Osteocyte (in vitro differentiated cells): Measurements from ENCODE around the gene ZNF181. TPM values are rescaled to one million over a fixed set of nuclear protein-coding genes. Genes with fewer than 3 reads are reported as not detected.

Source experiments
- DNase-seq: peaks from one replicate; pipeline ENCODE4 v3.0.0; 2021; ENCODE audit warnings: mixed read lengths; ENCODE audit not compliant: unreplicated experiment; ENCODE audit errors: extremely low spot score
- H3K27ac Mint-ChIP-seq: one replicate; pipeline ENCODE4 v1.8.0; 2021; ENCODE audit warnings: mild to moderate bottlenecking, mixed read lengths; ENCODE audit not compliant: unreplicated experiment
- H3K27me3 Mint-ChIP-seq: one replicate; pipeline ENCODE4 v1.8.0; 2021; ENCODE audit warnings: mixed read lengths; ENCODE audit not compliant: unreplicated experiment
- H3K36me3 Mint-ChIP-seq: one replicate; pipeline ENCODE4 v1.8.0; 2021; ENCODE audit warnings: mixed read lengths; ENCODE audit not compliant: unreplicated experiment
- H3K4me1 Mint-ChIP-seq: one replicate; pipeline ENCODE4 v1.8.0; 2021; ENCODE audit warnings: mixed read lengths; ENCODE audit not compliant: unreplicated experiment
- H3K4me3 Mint-ChIP-seq: one replicate; pipeline ENCODE4 v1.8.0; 2021; ENCODE audit warnings: mild to moderate bottlenecking, moderate library complexity, mixed read lengths; ENCODE audit not compliant: unreplicated experiment
- H3K9me3 Mint-ChIP-seq: one replicate; pipeline ENCODE4 v1.8.0; 2021; ENCODE audit warnings: mixed read lengths; ENCODE audit not compliant: unreplicated experiment
- total RNA-seq: library from RNA; stranded (reverse); gene quantifications from 2 replicates; pipeline ENCODE4 v1.2.1, GENCODE V29; 2021
- TF ChIP-seq, protein P1 (sequence below): fragments of 200-600 bp; sonication (generic); IDR thresholded peaks from 2 replicates; pipeline ENCODE4 v1.5.0; 2021; ENCODE audit warnings: antibody characterized with exemption, mild to moderate bottlenecking, moderate library complexity

ZNF181 gene
- total RNA-seq, 1 donor from 2014 or later = 12.1 TPM

DNA sequence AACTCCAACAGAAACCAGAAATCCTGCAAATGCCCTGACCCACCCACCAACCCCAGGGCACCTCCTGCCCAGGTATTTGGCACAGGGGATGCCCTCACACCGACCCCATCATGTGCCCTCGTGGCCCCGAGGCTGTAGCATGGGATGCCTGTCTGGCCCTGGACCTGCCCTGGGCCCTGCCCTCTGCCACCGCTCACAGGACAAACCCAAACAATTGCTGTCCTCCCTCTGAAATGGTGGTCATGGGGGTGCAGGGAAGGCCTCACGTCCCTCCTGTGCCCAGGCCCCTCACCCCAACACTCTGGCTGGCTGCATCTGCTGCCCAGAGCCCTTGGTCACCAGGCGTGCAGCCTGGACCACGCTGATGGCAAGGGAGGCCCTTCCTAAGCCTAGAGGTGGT, 2.1 kb upstream of the ZNF181 start:
- TF ChIP-seq, protein P1, sequence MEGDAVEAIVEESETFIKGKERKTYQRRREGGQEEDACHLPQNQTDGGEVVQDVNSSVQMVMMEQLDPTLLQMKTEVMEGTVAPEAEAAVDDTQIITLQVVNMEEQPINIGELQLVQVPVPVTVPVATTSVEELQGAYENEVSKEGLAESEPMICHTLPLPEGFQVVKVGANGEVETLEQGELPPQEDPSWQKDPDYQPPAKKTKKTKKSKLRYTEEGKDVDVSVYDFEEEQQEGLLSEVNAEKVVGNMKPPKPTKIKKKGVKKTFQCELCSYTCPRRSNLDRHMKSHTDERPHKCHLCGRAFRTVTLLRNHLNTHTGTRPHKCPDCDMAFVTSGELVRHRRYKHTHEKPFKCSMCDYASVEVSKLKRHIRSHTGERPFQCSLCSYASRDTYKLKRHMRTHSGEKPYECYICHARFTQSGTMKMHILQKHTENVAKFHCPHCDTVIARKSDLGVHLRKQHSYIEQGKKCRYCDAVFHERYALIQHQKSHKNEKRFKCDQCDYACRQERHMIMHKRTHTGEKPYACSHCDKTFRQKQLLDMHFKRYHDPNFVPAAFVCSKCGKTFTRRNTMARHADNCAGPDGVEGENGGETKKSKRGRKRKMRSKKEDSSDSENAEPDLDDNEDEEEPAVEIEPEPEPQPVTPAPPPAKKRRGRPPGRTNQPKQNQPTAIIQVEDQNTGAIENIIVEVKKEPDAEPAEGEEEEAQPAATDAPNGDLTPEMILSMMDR = no peak
- peaks cover 20% of the 10 kb centered on the region for H3K4me1 Mint-ChIP-seq
- no peak for DNase-seq
- H3K36me3 Mint-ChIP-seq = peaks cover 20% of the 10 kb centered on the region
- no peak overlapping the region for H3K4me3 Mint-ChIP-seq
- no peak overlapping the region for H3K27ac Mint-ChIP-seq
- H3K9me3 Mint-ChIP-seq = peaks cover 18% of the 10 kb centered on the region
- no peaks in the 10 kb centered on the region for H3K27me3 Mint-ChIP-seq

DNA sequence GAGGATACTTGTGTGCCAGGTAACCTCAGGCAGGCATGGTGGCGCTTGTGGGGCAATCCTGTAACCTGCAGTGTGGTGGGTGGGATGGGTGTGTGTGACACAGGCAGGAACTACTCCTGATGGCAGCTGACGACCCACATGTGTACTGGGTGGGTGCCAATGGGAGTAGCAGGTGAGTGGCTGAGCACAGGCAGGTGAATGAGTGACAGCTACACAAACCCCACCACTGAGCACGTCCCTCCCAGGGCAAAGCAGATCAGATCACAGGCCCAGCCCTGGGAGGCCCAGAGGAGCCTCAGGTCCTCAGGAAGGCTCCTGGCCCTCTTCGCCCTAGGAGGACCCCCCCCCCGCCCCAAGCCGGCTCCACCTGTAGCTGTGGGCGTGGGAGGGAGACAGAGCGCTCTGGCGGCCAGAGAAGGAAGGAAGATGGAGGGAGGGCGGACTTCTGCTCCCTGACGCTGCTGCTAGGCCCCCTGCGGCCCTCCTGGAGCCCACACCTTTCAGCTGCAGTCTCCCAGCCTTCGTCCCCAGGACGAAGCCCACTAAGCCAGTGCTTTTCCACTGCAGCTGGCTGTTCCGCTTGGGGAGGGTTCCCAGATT, 1.3 kb upstream of the ZNF181 start:
- H3K9me3 Mint-ChIP-seq = peaks cover 20% of the 10 kb centered on the region
- H3K4me1 Mint-ChIP-seq = peaks cover 20% of the 10 kb centered on the region
- TF ChIP-seq, protein P1 = no peak
- H3K36me3 Mint-ChIP-seq = peaks cover 27% of the 10 kb centered on the region
- H3K27me3 Mint-ChIP-seq = no peaks in the 10 kb centered on the region
- H3K4me3 Mint-ChIP-seq = peak overlapping the region; percentile 50
- no peak overlapping the region for H3K27ac Mint-ChIP-seq
- DNase-seq = peak; percentile 77

DNA sequence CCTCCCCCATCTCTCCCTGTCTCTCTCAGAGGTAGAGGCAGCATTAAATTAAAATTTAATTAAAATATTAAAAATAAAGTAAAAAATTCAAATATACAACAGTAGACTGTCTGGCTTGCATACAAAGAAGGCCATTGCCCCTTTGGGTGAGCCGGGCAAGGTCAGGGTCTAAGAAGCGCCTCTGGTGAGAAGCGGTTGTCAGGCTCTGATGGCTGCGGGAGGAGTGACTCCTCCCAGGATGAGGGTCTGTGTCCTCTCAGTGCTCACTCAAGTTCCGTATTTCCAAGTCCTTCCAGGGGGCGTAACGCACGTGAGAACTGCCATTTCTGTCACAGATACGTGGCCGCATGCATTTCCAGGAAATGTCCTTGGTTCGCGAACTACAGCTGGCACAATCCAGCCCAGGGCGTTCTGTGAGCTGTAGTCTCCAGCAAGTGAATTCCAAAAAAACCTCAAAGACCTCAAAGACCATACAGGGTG, 737 bp upstream of the ZNF181 start:
- Mint-ChIP-seq H3K36me3 (peaks cover 33% of the 10 kb centered on the region), H3K27ac (peak overlapping the region; percentile 98), H3K9me3 (peaks cover 24% of the 10 kb centered on the region), H3K27me3 (no peaks in the 10 kb centered on the region), H3K4me3 (peak overlapping the region; percentile 92), H3K4me1 (peaks cover 20% of the 10 kb centered on the region)
- no peak for DNase-seq
- TF ChIP-seq, protein P1 = no peak

DNA sequence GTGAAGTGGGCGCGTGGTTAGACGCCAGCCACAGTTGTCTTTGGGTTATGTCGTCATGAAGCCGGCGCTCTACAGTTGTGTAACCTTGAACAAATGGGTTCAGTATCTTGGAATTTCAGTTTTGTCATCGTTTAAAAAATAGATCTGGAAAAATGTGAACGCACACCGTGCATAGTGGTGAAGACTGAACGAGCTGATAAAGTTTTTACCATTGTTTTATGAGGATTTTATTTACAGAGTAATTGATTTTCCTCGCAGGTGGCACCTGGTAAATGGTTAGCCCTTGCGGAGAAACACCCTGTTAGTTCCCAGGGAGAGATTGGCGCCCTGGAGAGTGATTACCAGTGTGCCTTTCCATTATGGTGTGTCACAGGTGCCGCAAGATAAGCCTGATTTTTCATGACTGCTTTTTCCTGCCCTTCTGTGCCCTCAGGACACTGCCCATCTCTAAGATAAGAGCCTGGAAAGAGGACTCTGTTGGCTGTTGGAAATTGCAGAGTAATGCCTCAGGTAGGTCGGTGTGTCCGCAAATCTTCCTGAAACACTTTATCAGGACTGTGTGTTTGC, 577 bp downstream of the ZNF181 start:
- no peak for DNase-seq
- TF ChIP-seq, protein P1 = no peak
- H3K36me3 Mint-ChIP-seq = peaks cover 45% of the 10 kb centered on the region
- H3K27ac Mint-ChIP-seq = peak overlapping the region; percentile 98
- peak overlapping the region; percentile 92 for H3K4me3 Mint-ChIP-seq
- H3K27me3 Mint-ChIP-seq = no peaks in the 10 kb centered on the region
- peaks cover 20% of the 10 kb centered on the region for H3K4me1 Mint-ChIP-seq
- peaks cover 34% of the 10 kb centered on the region for H3K9me3 Mint-ChIP-seq

DNA sequence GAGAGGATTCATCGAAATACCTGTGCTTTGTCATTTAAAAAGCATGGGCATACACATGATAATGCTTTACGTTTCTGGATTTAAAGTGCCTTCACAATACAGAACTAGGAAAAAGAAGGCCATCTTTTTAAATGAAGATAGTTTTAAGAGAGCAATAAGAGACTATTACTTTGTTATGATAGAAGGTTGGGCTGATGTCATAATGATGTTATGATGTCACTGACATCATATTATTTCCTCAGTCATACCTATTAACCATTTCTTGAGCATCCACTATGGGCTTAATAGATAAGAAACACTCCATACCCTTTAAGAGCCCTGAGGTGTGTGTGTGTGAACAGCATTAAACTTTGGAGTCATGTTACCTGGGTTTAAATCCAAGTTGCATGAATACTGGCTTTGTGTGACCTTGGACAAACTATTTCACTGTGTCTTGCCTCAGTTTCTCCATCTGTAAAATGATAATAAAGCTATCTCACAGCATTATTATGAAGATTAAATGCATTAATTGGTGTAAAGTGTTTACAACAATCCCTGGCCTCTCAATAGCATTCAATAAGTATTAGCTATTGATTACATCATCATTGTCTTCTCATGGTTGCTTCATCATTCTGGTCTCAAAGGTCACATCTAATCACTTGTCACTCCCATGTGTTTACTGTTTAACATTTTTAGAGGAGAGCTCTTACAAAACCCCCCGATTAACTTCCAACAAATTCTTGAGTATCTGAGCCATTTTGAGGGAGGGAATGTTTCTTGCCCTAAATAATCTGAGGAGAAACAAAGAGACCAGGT, 11.1 kb downstream of the ZNF181 start:
- TF ChIP-seq, protein P1 = no peak
- Mint-ChIP-seq H3K9me3 (peaks cover 72% of the 10 kb centered on the region), H3K4me1 (no peaks in the 10 kb centered on the region), H3K4me3 (no peak overlapping the region), H3K36me3 (peaks cover 60% of the 10 kb centered on the region), H3K27me3 (no peaks in the 10 kb centered on the region), H3K27ac (no peak overlapping the region)
- DNase-seq = no peak
